Mesenchymal stem cell (in vitro differentiated cells and primary cell): ENCODE results near the gene CDC42SE1. TPM values are rescaled to one million over a fixed set of nuclear protein-coding genes. Genes with fewer than 3 reads are reported as not detected.

ENCODE experiments used
- DNase-seq: peaks from one replicate; pipeline ENCODE4 v3.0.0-alpha.2; 2013
- H2AFZ ChIP-seq: one replicate; pipeline ENCODE4 v1.6.1; 2013; ENCODE audit warnings: low read depth, mild to moderate bottlenecking, control low read depth, inconsistent platforms, low read length, moderate library complexity
- H2AK5ac ChIP-seq: 2 replicates; pipeline ENCODE4 v1.6.1; 2013; ENCODE audit warnings: low read length, moderate library complexity, mild to moderate bottlenecking, inconsistent platforms; ENCODE audit not compliant: severe bottlenecking
- H2BK120ac ChIP-seq: one replicate; pipeline ENCODE4 v1.6.1; 2013; ENCODE audit warnings: low read depth, mild to moderate bottlenecking, inconsistent platforms, low read length, moderate library complexity
- H2BK12ac ChIP-seq, 2 experiments: one replicate each; pipeline ENCODE4 v1.6.1; 2013; ENCODE audit warnings: inconsistent platforms in 2 of 2, low read length in 2 of 2, mild to moderate bottlenecking in 2 of 2, moderate library complexity in 2 of 2, control low read depth in 1 of 2
- H2BK15ac ChIP-seq: one replicate; pipeline ENCODE4 v1.6.1; 2013; ENCODE audit warnings: mild to moderate bottlenecking, low read depth, inconsistent platforms; ENCODE audit not compliant: poor library complexity, severe bottlenecking
- H2BK5ac ChIP-seq: 2 replicates; pipeline ENCODE4 v1.6.1; 2013; ENCODE audit warnings: low read depth, mild to moderate bottlenecking, low read length, control low read depth, inconsistent platforms; ENCODE audit not compliant: poor library complexity, severe bottlenecking
- H3K14ac ChIP-seq, 2 experiments: one replicate each; pipeline ENCODE4 v1.6.1; 2013; ENCODE audit warnings: inconsistent platforms in 2 of 2, low read length in 2 of 2, control low read depth in 1 of 2, mild to moderate bottlenecking in 1 of 2, moderate library complexity in 1 of 2
- H3K18ac ChIP-seq, 2 experiments: one replicate each; pipeline ENCODE4 v1.6.1; 2013; ENCODE audit warnings: inconsistent platforms in 2 of 2, low read length in 2 of 2, control low read depth in 1 of 2, low read depth in 1 of 2, mild to moderate bottlenecking in 1 of 2
- H3K23ac ChIP-seq, 2 experiments: one replicate each; pipeline ENCODE4 v1.6.1; 2013; ENCODE audit warnings: inconsistent platforms in 2 of 2, low read length in 2 of 2, mild to moderate bottlenecking in 2 of 2, moderate library complexity in 2 of 2, control low read depth in 1 of 2
- H3K27ac ChIP-seq: 2 replicates; pipeline ENCODE4 v1.5.1; 2013; ENCODE audit warnings: mild to moderate bottlenecking, moderate library complexity, low read length, control low read depth, inconsistent platforms; ENCODE audit not compliant: poor library complexity, severe bottlenecking
- H3K27me3 ChIP-seq, 2 experiments: 2 replicates each; pipeline versions ENCODE4 v1.6.1 to v1.7.0; 2013; ENCODE audit warnings: low read length in 2 of 2, mild to moderate bottlenecking in 2 of 2, moderate library complexity in 2 of 2, control low read depth in 1 of 2, inconsistent platforms in 1 of 2; ENCODE audit not compliant: control insufficient read depth in 1 of 2, insufficient read depth in 1 of 2
- H3K36me3 ChIP-seq, 2 experiments: 2 replicates each; pipeline versions ENCODE4 v1.6.1 to v1.7.0; 2013; ENCODE audit warnings: low read length in 2 of 2, control low read depth in 1 of 2, inconsistent platforms in 1 of 2, low read depth in 1 of 2, mild to moderate bottlenecking in 1 of 2; ENCODE audit not compliant: insufficient read depth in 2 of 2, control insufficient read depth in 1 of 2
- H3K4ac ChIP-seq, 2 experiments: one replicate each; pipeline ENCODE4 v1.6.1; 2013; ENCODE audit warnings: inconsistent platforms in 2 of 2, low read length in 2 of 2, mild to moderate bottlenecking in 2 of 2, moderate library complexity in 2 of 2, control low read depth in 1 of 2, low read depth in 1 of 2
- H3K4me1 ChIP-seq: 2 replicates; pipeline ENCODE4 v1.6.1; 2013; ENCODE audit warnings: low read depth, low read length, control low read depth; ENCODE audit not compliant: control insufficient read depth, insufficient read depth
- H3K4me2 ChIP-seq: 2 replicates; pipeline ENCODE4 v1.6.1; 2013; ENCODE audit warnings: low read length, mild to moderate bottlenecking, inconsistent platforms; ENCODE audit not compliant: poor library complexity, severe bottlenecking
- H3K4me3 ChIP-seq, 2 experiments: 2 replicates each; pipeline versions ENCODE4 v1.5.1 to v1.7.0; 2013; ENCODE audit warnings: low read length in 2 of 2, mild to moderate bottlenecking in 2 of 2, control low read depth in 1 of 2, low read depth in 1 of 2; ENCODE audit not compliant: insufficient read depth in 1 of 2
- H3K79me1 ChIP-seq: replicated peaks from 2 replicates; pipeline ENCODE4 v1.6.1; 2013; ENCODE audit warnings: mild to moderate bottlenecking, control low read depth, low read length, inconsistent platforms; ENCODE audit not compliant: poor library complexity, severe bottlenecking
- H3K9ac ChIP-seq: 2 replicates; pipeline ENCODE4 v1.7.0; 2013; ENCODE audit warnings: mild to moderate bottlenecking, low read length, moderate library complexity
- H3K9me3 ChIP-seq: 2 replicates; pipeline ENCODE4 v1.7.0; 2013; ENCODE audit warnings: mild to moderate bottlenecking, low read length; ENCODE audit not compliant: control insufficient read depth
- H4K8ac ChIP-seq: one replicate; pipeline ENCODE4 v1.6.1; 2013; ENCODE audit warnings: inconsistent platforms, mild to moderate bottlenecking, low read length, moderate library complexity
- H4K91ac ChIP-seq: one replicate; pipeline ENCODE4 v1.6.1; 2013; ENCODE audit warnings: mild to moderate bottlenecking, low read length, inconsistent platforms
- WGBS: methylation state at CpG from one replicate; pipeline ENCODE4 v1.1.7; 2013; ENCODE audit warnings: mixed read lengths; 5-methylcytosine and 5-hydroxymethylcytosine counted together
- small RNA-seq: library from polyadenylated mRNA; stranded (forward); fragments of <200 nt; extraction: miRNeasy Mini kit (QIAGEN cat#:217004); gene quantifications from one replicate; pipeline ENCODE3, GENCODE V24; 2013; ENCODE audit warnings: low read depth

CDC42SE1 gene

DNA sequence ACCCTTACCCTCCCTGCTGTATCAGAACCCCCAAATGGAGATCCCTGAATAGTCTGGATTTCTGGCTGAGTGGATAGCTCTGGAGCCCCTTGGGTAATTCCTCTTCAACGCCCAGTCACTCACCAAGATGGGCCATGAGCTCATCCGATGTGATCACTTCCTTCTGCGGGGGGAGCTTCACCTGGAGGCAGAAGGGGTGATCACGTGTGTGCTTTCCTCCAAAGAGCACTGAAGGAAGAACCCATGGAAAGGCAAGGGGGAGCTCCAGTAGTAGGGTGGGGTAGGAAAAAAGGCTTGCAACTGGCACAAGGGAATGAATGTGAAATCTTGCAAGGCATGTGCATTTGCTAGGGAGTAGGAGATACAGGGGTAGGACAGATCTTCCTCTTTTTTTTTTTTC is 57.8 kb downstream of the CDC42SE1 start:
- H3K4me3 ChIP-seq: no peak overlapping the region
- no peak for DNase-seq
- H4K91ac ChIP-seq: no peak overlapping the region
- H2AK5ac ChIP-seq: peak overlapping the region; percentile 53
- no peak overlapping the region for H2BK5ac ChIP-seq
- no peak overlapping the region for H2BK120ac ChIP-seq
- no peak overlapping the region for H3K27ac ChIP-seq
- no peak overlapping the region for H3K4ac ChIP-seq
- no peak overlapping the region for H3K18ac ChIP-seq
- peak overlapping the region in 1 of 2 experiments; percentile 48 for H2BK12ac ChIP-seq
- H3K9me3 ChIP-seq: no peaks in the 10 kb centered on the region
- H3K9ac ChIP-seq: no peak overlapping the region
- H3K27me3 ChIP-seq: no peaks in the 10 kb centered on the region
- peaks cover 38% of the 10 kb centered on the region for H3K4me1 ChIP-seq
- no peak overlapping the region for H4K8ac ChIP-seq
- no peak overlapping the region for H3K23ac ChIP-seq
- H2BK15ac ChIP-seq: no peak overlapping the region
- no peak overlapping the region for H2AFZ ChIP-seq
- 79% methylated on average over 4 of the region's 4 CpGs for WGBS
- no peak overlapping the region for H3K14ac ChIP-seq
- peaks cover 6% of the 10 kb centered on the region for H3K79me1 ChIP-seq
- peaks cover 27 to 51% of the 10 kb centered on the region in 2 experiments for H3K36me3 ChIP-seq
- H3K4me2 ChIP-seq: no peak overlapping the region

Small RNA genes within 50 kb of the gene (small RNA-seq; reads per million reads assigned to genes)
- not detected for gene RNU6-884P
